Stomach (tissue), 4 donors: Measurements from ENCODE around the gene DGCR6.
"Not testable (repeated sequence)": the region's sequence is repeated elsewhere in the genome, so short reads cannot be mapped to it uniquely, and the experiment has no call there.

ENCODE experiments used
- EP300 ChIP-seq: sonication (generic); formaldehyde crosslinking; IDR thresholded peaks from one replicate; pipeline ENCODE4 v1.6.1; 2017; ENCODE audit warnings: antibody characterized with exemption
- POLR2A ChIP-seq, 4 donors: fragments of 450-650 bp; IDR thresholded peaks; one replicate each; pipeline ENCODE4 v1.6.1; 2016; ENCODE audit warnings: antibody characterized with exemption in 4 of 4, control low read depth in 2 of 4, mild to moderate bottlenecking in 1 of 4, moderate library complexity in 1 of 4
- TF ChIP-seq, protein P1 (sequence below), 7 experiments: fragments of 450-650 bp in 4 of 7; fragments of 200-600 bp in 3 of 7; sonication (generic) in 3 of 7; IDR thresholded peaks; one replicate each; pipeline ENCODE4 v1.5.1; 2016 to 2019; ENCODE audit warnings: antibody characterized with exemption in 7 of 7, control low read depth in 2 of 7, mild to moderate bottlenecking in 1 of 7

DNA sequence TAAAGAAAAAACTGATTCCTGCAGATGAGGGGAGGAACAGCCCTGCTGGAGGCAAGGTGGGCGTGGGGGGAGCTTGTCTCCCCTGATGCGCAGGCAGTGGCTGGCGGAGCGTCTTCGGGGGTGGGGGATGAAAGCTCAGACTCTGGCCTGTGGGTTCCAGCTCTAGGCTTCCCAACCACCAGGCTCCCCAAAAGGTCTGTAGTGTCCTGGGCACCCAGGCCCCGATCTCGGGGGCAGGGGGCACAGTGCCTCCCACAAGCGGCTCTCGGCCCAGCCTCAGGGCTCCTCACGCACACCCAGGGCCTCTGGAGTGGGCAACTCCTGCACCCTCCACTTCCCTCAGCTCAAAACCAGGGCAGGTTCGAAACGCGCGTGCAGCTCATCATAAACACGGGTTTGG lies 50.8 kb downstream of the DGCR6 start:
- TF ChIP-seq, protein P1, sequence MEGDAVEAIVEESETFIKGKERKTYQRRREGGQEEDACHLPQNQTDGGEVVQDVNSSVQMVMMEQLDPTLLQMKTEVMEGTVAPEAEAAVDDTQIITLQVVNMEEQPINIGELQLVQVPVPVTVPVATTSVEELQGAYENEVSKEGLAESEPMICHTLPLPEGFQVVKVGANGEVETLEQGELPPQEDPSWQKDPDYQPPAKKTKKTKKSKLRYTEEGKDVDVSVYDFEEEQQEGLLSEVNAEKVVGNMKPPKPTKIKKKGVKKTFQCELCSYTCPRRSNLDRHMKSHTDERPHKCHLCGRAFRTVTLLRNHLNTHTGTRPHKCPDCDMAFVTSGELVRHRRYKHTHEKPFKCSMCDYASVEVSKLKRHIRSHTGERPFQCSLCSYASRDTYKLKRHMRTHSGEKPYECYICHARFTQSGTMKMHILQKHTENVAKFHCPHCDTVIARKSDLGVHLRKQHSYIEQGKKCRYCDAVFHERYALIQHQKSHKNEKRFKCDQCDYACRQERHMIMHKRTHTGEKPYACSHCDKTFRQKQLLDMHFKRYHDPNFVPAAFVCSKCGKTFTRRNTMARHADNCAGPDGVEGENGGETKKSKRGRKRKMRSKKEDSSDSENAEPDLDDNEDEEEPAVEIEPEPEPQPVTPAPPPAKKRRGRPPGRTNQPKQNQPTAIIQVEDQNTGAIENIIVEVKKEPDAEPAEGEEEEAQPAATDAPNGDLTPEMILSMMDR (IDR thresholded peaks at IDR 0.05) = not testable (repeated sequence)
- TF ChIP-seq EP300; POLR2A (IDR thresholded peaks at IDR 0.05): not testable (repeated sequence)
